Neutrophil (primary cell): ENCODE measurements around the gene EPHX1.

Experiments used
- H3K27ac ChIP-seq: fragments of 200-600 bp; sonication (generic); 2 replicates; pipeline ENCODE4 v1.5.1; 2016; ENCODE audit warnings: mild to moderate bottlenecking, moderate library complexity
- H3K27me3 ChIP-seq: fragments of 200-600 bp; sonication (generic); 2 replicates; pipeline ENCODE4 v1.6.0; 2016; ENCODE audit warnings: mild to moderate bottlenecking
- H3K36me3 ChIP-seq: fragments of 200-600 bp; sonication (generic); 2 replicates; pipeline ENCODE4 v1.5.1; 2017
- H3K4me1 ChIP-seq, 2 experiments: fragments of 200-600 bp in 1 of 2; sonication (generic) in 1 of 2; 1 replicate in 1 of 2; 2 replicates in 1 of 2; pipeline versions ENCODE4 v1.5.1 to v1.6.1; 2013 to 2016; ENCODE audit warnings: low read depth in 1 of 2, low read length in 1 of 2, mild to moderate bottlenecking in 1 of 2, moderate library complexity in 1 of 2; ENCODE audit not compliant: control insufficient read depth in 1 of 2, insufficient read depth in 1 of 2
- H3K4me3 ChIP-seq, 2 experiments: fragments of 200-600 bp in 1 of 2; sonication (generic) in 1 of 2; 1 replicate in 1 of 2; 2 replicates in 1 of 2; pipeline ENCODE4 v1.5.1; 2013 to 2016; ENCODE audit warnings: low read depth in 1 of 2, low read length in 1 of 2, mild to moderate bottlenecking in 1 of 2, moderate library complexity in 1 of 2
- H3K9me3 ChIP-seq: fragments of 200-600 bp; sonication (generic); 2 replicates; pipeline ENCODE4 v1.5.1; 2016
- CTCF ChIP-seq: fragments of 200-600 bp; sonication (generic); IDR thresholded peaks from 2 replicates; pipeline ENCODE4 v1.5.1; 2016; ENCODE audit warnings: antibody characterized with exemption

Gene EPHX1

GRCh38 chr1:225859151-225859550 is 49.2 kb downstream of the EPHX1 start:
- no peaks in the 10 kb centered on the region for H3K27me3 ChIP-seq
- H3K36me3 ChIP-seq: peaks cover 100% of the 10 kb centered on the region
- H3K27ac ChIP-seq: no peak overlapping the region
- H3K9me3 ChIP-seq: no peaks in the 10 kb centered on the region
- no peak overlapping the region for H3K4me3 ChIP-seq
- no peak for TF ChIP-seq CTCF
- peaks cover 25 to 37% of the 10 kb centered on the region in 2 experiments for H3K4me1 ChIP-seq

- Histone ChIP-seq H3K27me3 (no peaks in the 10 kb centered on the region), H3K4me1 (peaks cover 25 to 37% of the 10 kb centered on the region in 2 experiments), H3K4me3 (no peak overlapping the region), H3K36me3 (peaks cover 99% of the 10 kb centered on the region), H3K9me3 (no peaks in the 10 kb centered on the region), H3K27ac (peak overlapping the region; percentile 84)
- no peak for TF ChIP-seq CTCF
Measured at GRCh38 chr1:225860107-225860506, 50.2 kb downstream of the EPHX1 start.

- no peak for TF ChIP-seq CTCF
Measured at GRCh38 chr1:225860876-225861441, 51.0 kb downstream of the EPHX1 start.

GRCh38 chr1:225861834-225862580 is 52.1 kb downstream of the EPHX1 start:
- H3K27me3 ChIP-seq: no peaks in the 10 kb centered on the region
- peak overlapping the region; percentile 84 for H3K27ac ChIP-seq
- H3K4me1 ChIP-seq: peaks cover 39 to 48% of the 10 kb centered on the region in 2 experiments
- TF ChIP-seq CTCF: no peak
- no peaks in the 10 kb centered on the region for H3K9me3 ChIP-seq
- peak overlapping the region in 1 of 2 experiments; percentile 10 for H3K4me3 ChIP-seq
- H3K36me3 ChIP-seq: peaks cover 98% of the 10 kb centered on the region

More at GRCh38 chr1:225860876-225861441, 51.0 kb downstream of the EPHX1 start:
- H3K4me1 ChIP-seq: peaks cover 30 to 41% of the 10 kb centered on the region in 2 experiments
- H3K27ac ChIP-seq: peak overlapping the region; percentile 84
- H3K36me3 ChIP-seq: peaks cover 99% of the 10 kb centered on the region
- peak overlapping the region in 1 of 2 experiments; percentile 10 for H3K4me3 ChIP-seq
- no peaks in the 10 kb centered on the region for H3K27me3 ChIP-seq
- H3K9me3 ChIP-seq: no peaks in the 10 kb centered on the region

GRCh38 chr1:225862581-225862950 is 52.6 kb downstream of the EPHX1 start:
- H3K27ac ChIP-seq: peak overlapping the region; percentile 84
- H3K4me1 ChIP-seq: peaks cover 39 to 48% of the 10 kb centered on the region in 2 experiments
- no peaks in the 10 kb centered on the region for H3K9me3 ChIP-seq
- no peaks in the 10 kb centered on the region for H3K27me3 ChIP-seq
- H3K36me3 ChIP-seq: peaks cover 98% of the 10 kb centered on the region
- no peak for TF ChIP-seq CTCF
- H3K4me3 ChIP-seq: no peak overlapping the region
